ENCODE data around the gene G6PD. TPM values are rescaled to one million over a fixed set of nuclear protein-coding genes. Genes with fewer than 3 reads are reported as not detected.
A peak's percentile ranks its signal among the peaks of the same experiment; 100 is the strongest.

The G6PD gene
- total and polyA plus RNA-seq, 2 of the 4 experiments (the other 2 are of a cell fraction), result 77.1 to 213 TPM

GRCh38 chrX:154540897-154541535 lies 5.6 kb downstream of the G6PD start:
- Histone ChIP-seq H2AK5ac (ENCODE audit: low read depth, low read length) (peak overlapping the region; percentile 99), H3K23ac (ENCODE audit: low read depth, low read length) (peak overlapping the region; percentile 99), H3K9me3 (ENCODE audit: control insufficient read depth, insufficient read depth, low read length) (no peaks in the 10 kb centered on the region), H3K56ac (ENCODE audit: extremely low read depth, insufficient read depth, low read length) (peak overlapping the region; percentile 78), H3K36me3 (ENCODE audit: control insufficient read depth, insufficient read depth, low read length) (peaks cover 42% of the 10 kb centered on the region), H2BK15ac (ENCODE audit: low read depth, low read length) (peak overlapping the region; percentile 96; the same call in 2 of the 3 replicates), H4K20me1 (ENCODE audit: insufficient read depth, low read length) (peaks cover 7% of the 10 kb centered on the region; the same call in 1 of the 2 replicates), H3K27me3 (ENCODE audit: control insufficient read depth, insufficient read depth, low read length) (no peaks in the 10 kb centered on the region), H4K8ac (ENCODE audit: low read depth in 2 of 2, low read length in 2 of 2) (peak overlapping the region; percentile 65 to 97; a peak in 3 of 4 replicates), H2BK120ac (ENCODE audit: low read depth, low read length) (peak overlapping the region; percentile 100), H4K91ac (ENCODE audit: insufficient read depth, low read depth, low read length) (peak overlapping the region; percentile 99), H2BK20ac (ENCODE audit: low read depth, low read length) (peak overlapping the region; percentile 99), H3K9me1 (ENCODE audit: insufficient read depth, low read length) (peaks cover 19% of the 10 kb centered on the region), H4K5ac (ENCODE audit: low read depth, low read length) (peak overlapping the region; percentile 100), H3K27ac (ENCODE audit: insufficient read depth, low read length) (peak overlapping the region; percentile 99), H3K18ac (ENCODE audit: low read depth, low read length) (peak overlapping the region; percentile 99), H3K9ac (ENCODE audit: low read depth, low read length) (no peak overlapping the region; the same call in 1 of the 2 replicates), H3K4me3 (ENCODE audit: insufficient read depth, low read depth, low read length) (no peak overlapping the region), H3K4ac (ENCODE audit: low read depth, low read length) (peak overlapping the region; percentile 100), H2BK5ac (ENCODE audit: low read depth, low read length, poor library complexity, severe bottlenecking) (peak overlapping the region; percentile 99), H2AK9ac (replicated peaks; ENCODE audit: low read depth, low read length, poor library complexity) (peak overlapping the region; percentile 97), H3K4me2 (ENCODE audit: low read depth, low read length) (peak overlapping the region; percentile 48), H3K4me1 (ENCODE audit: control insufficient read depth, insufficient read depth, low read length) (peaks cover 23% of the 10 kb centered on the region), H3K14ac (replicated peaks; ENCODE audit: low read depth, low read length) (peak overlapping the region; percentile 98), H2AFZ (replicated peaks; ENCODE audit: low read length, poor library complexity) (peak overlapping the region; percentile 76), H3K79me1 (ENCODE audit: low read depth in 1 of 2, low read length in 2 of 2) (peaks cover 8 to 55% of the 10 kb centered on the region in 2 experiments; a peak in 3 of 4 replicates)
- intact Hi-C loops (cut with micrococcal nuclease), result no loop called here
- ChIA-PET CTCF (interaction anchor here (1.6 to 1.7 kb wide), 2 partner anchors 14 to 142 kb away, joined by 3 to 5 read pairs; no protein-coding TSS in a partner anchor), POLR2A (ENCODE audit: unreplicated experiment) (no interaction called here)
- 84% methylated on average over 12 of the region's 19 CpGs; no CpG with 5 or more reads in 1 of the 2 experiments for WGBS, 2 experiments (ENCODE audit: extremely low coverage in 2 of 2, insufficient read length in 1 of 2)
- dilution Hi-C loops (cut with HindIII; ENCODE audit: low sequenced_read_pairs, unreplicated experiment), result no loop called here
- ATAC-seq (ENCODE audit: low read depth), result no peak
- TF ChIP-seq ELK1 (IDR thresholded peaks at IDR 0.05; ENCODE audit: borderline replicate concordance, low read depth, low read length), result no peak
- TF ChIP-seq NFE2L2 (IDR thresholded peaks at IDR 0.05; ENCODE audit: low read depth, low read length), result no peak
- TF ChIP-seq SMC3 (IDR thresholded peaks at IDR 0.05; ENCODE audit: low read depth, low read length), result no peak
- no peak for TF ChIP-seq MAZ (IDR thresholded peaks at IDR 0.05; ENCODE audit: borderline replicate concordance, low read depth, low read length)
- TF ChIP-seq BHLHE40 (IDR thresholded peaks at IDR 0.05; ENCODE audit: low read depth, low read length), result no peak
- no peak for TF ChIP-seq CTCF (conservative IDR thresholded peaks at IDR 0.05; ENCODE audit: low read depth, low read length)
- no peak for TF ChIP-seq POLR2A (IDR thresholded peaks at IDR 0.05; ENCODE audit: low read depth, low read length)
- TF ChIP-seq CEBPB (IDR thresholded peaks at IDR 0.05; ENCODE audit: low read depth, low read length), result no peak
- no peak for TF ChIP-seq CHD1 (IDR thresholded peaks at IDR 0.05; ENCODE audit: low read depth, low read length)
- no peak for TF ChIP-seq RAD21 (IDR thresholded peaks at IDR 0.05; ENCODE audit: low read length)
- TF ChIP-seq MXI1 (IDR thresholded peaks at IDR 0.05; ENCODE audit: borderline replicate concordance, low read depth, low read length), result no peak
- TF ChIP-seq RFX5 (IDR thresholded peaks at IDR 0.05; ENCODE audit: low read depth, low read length), result no peak
- BruUV-seq (replicated peaks), result no TSS peak
- DNase-seq, result no peak
- in situ Hi-C loops (cut with MboI; ENCODE audit: low sequenced_read_pairs), result loop anchor here (25.0 kb wide), 1 partner anchor 1579 kb away; no protein-coding TSS in a partner anchor
